Right cardiac atrium (tissue), 5 donors: ENCODE results near the gene CYB5A. TPM values are rescaled to one million over a fixed set of nuclear protein-coding genes. Genes with fewer than 3 reads are reported as not detected.

Source experiments
- ATAC-seq, 2 donors: fragments of 200-7000 bp; cut with Tn5 transposase; one replicate each; pipeline versions ENCODE4 v1.8.0 to v1.9.1; 2020; ENCODE audit warnings: moderate library complexity in 2 of 2, mild to moderate bottlenecking in 1 of 2
- DNase-seq, 3 donors: peaks; one replicate each; pipeline ENCODE4 v3.0.0-alpha.2; 2020
- H3K27ac ChIP-seq: one replicate; pipeline ENCODE4 v1.5.1; 2013; ENCODE audit warnings: mild to moderate bottlenecking, low read length, control low read depth, moderate library complexity
- H3K27me3 ChIP-seq: one replicate; pipeline ENCODE4 v1.6.1; 2013; ENCODE audit not compliant: control insufficient read depth, insufficient read depth
- H3K4me1 ChIP-seq: one replicate; pipeline ENCODE4 v1.6.1; 2013; ENCODE audit warnings: low read length; ENCODE audit not compliant: control insufficient read depth, insufficient read depth
- H3K4me3 ChIP-seq: one replicate; pipeline ENCODE4 v1.5.1; 2013; ENCODE audit warnings: low read length, control low read depth
- H3K9me3 ChIP-seq: one replicate; pipeline ENCODE4 v1.6.1; 2013; ENCODE audit warnings: low read length; ENCODE audit not compliant: control insufficient read depth
- WGBS: extraction: QIAGEN DNeasy Blood & Tissue Kit; methylation state at CpG from one replicate; pipeline ENCODE4 v1.1.7; 2013; 5-methylcytosine and 5-hydroxymethylcytosine counted together
- intact Hi-C, 4 donors: fragments of 100-400 bp; cut with DNase I; formaldehyde crosslinking; loops; one replicate each; pipeline versions ENCODE4 v1.11.0 to v1.14.0; 2022 to 2023
- polyA plus RNA-seq: library from polyadenylated mRNA; stranded (reverse); fragments of 200-250 nt; gene quantifications from one replicate; pipeline ENCODE4 v1.2.3, GENCODE V29; 2013
- total RNA-seq, 4 donors: library from RNA; stranded (reverse); fragmentation: NEBNext Ultra II Directional; extraction: Animal tissue kit (Norgen Biotek cat#: 25700); gene quantifications; one replicate each; pipeline ENCODE4 v1.2.1, GENCODE V29; 2021
- donor health status: healthy with polysubstance abuse.
- donor health status: DM: no; HTN: yes; CAD: no.
- donor health status: DM: no; HTN: no; CAD: no.
- donor health status: DM: no; HTN: yes; CAD: no; lungs with severe emphysema.
- donor health status: DM: yes; HTN: yes; CAD: no.

CYB5A gene
- total and polyA plus RNA-seq, 5 donors: 40.4 to 91.8 (median 53.1) TPM

GRCh38 chr18:74259347-74259746, 32.4 kb downstream of the CYB5A start:
- intact Hi-C loops: no loop called here
- H3K9me3 ChIP-seq: no peaks in the 10 kb centered on the region
- H3K27me3 ChIP-seq: no peaks in the 10 kb centered on the region
- peaks cover 4% of the 10 kb centered on the region for H3K4me1 ChIP-seq
- H3K4me3 ChIP-seq: no peak overlapping the region
- H3K27ac ChIP-seq: no peak overlapping the region
- DNase-seq (no peak), ATAC-seq (no peak)
- 93% methylated on average over 4 of the region's 4 CpGs for WGBS

GRCh38 chr18:74257083-74257482, 34.7 kb downstream of the CYB5A start:
- DNase-seq: no peak
- 39% methylated on average over 7 of the region's 7 CpGs for WGBS
- intact Hi-C loops: no loop called here
- H3K27ac ChIP-seq: no peak overlapping the region
- H3K4me3 ChIP-seq: no peak overlapping the region
- peak; percentile 51 to 67 for ATAC-seq
- H3K4me1 ChIP-seq: peaks cover 4% of the 10 kb centered on the region
- H3K9me3 ChIP-seq: no peaks in the 10 kb centered on the region
- H3K27me3 ChIP-seq: no peaks in the 10 kb centered on the region

GRCh38 chr18:74256190-74256589, 35.6 kb downstream of the CYB5A start:
- Histone ChIP-seq H3K9me3 (no peaks in the 10 kb centered on the region), H3K4me3 (no peak overlapping the region), H3K27ac (peak overlapping the region; percentile 37), H3K27me3 (no peaks in the 10 kb centered on the region), H3K4me1 (peaks cover 4% of the 10 kb centered on the region)
- DNase-seq (peak in 2 of 3 donors; percentile 31 to 62), ATAC-seq (peak; percentile 68 to 75)
- WGBS: 35% methylated on average over 5 of the region's 5 CpGs
- intact Hi-C loops: no loop called here

- Histone ChIP-seq H3K27me3 (no peaks in the 10 kb centered on the region), H3K9me3 (no peaks in the 10 kb centered on the region), H3K4me1 (peaks cover 4% of the 10 kb centered on the region), H3K27ac (no peak overlapping the region), H3K4me3 (no peak overlapping the region)
- ATAC-seq (peak in 1 of 2 donors; percentile 69), DNase-seq (peak in 1 of 3 donors; percentile 46)
- intact Hi-C loops: no loop called here
- WGBS: 41% methylated on average over 4 of the region's 4 CpGs
Observed at GRCh38 chr18:74255131-74255616, 36.6 kb downstream of the CYB5A start.

GRCh38 chr18:74252039-74252395, 39.7 kb downstream of the CYB5A start:
- H3K27ac ChIP-seq: no peak overlapping the region
- ATAC-seq: no peak
- no peaks in the 10 kb centered on the region for H3K9me3 ChIP-seq
- no peak overlapping the region for H3K4me3 ChIP-seq
- no peak for DNase-seq
- H3K27me3 ChIP-seq: no peaks in the 10 kb centered on the region
- 82% methylated on average over 4 of the region's 4 CpGs for WGBS
- H3K4me1 ChIP-seq: peaks cover 2% of the 10 kb centered on the region
- intact Hi-C loops: no loop called here

GRCh38 chr18:74251297-74252038, 40.3 kb downstream of the CYB5A start:
- Histone ChIP-seq H3K9me3 (no peaks in the 10 kb centered on the region), H3K4me3 (no peak overlapping the region), H3K27ac (no peak overlapping the region), H3K4me1 (peaks cover 2% of the 10 kb centered on the region), H3K27me3 (no peaks in the 10 kb centered on the region)
- DNase-seq (no peak), ATAC-seq (peak; percentile 53 to 65)
- 53% methylated on average over 4 of the region's 4 CpGs for WGBS
- intact Hi-C loops: no loop called here

GRCh38 chr18:74250131-74250530, 41.6 kb downstream of the CYB5A start:
- Histone ChIP-seq H3K4me1 (no peaks in the 10 kb centered on the region), H3K9me3 (no peaks in the 10 kb centered on the region), H3K27me3 (no peaks in the 10 kb centered on the region), H3K4me3 (no peak overlapping the region), H3K27ac (no peak overlapping the region)
- intact Hi-C loops: no loop called here
- no peak for DNase-seq
- WGBS: 97% methylated on average over 12 of the region's 12 CpGs
- ATAC-seq: no peak

GRCh38 chr18:74249181-74249968, 42.4 kb downstream of the CYB5A start:
- Histone ChIP-seq H3K27me3 (no peaks in the 10 kb centered on the region), H3K27ac (no peak overlapping the region), H3K9me3 (no peaks in the 10 kb centered on the region), H3K4me3 (no peak overlapping the region), H3K4me1 (no peaks in the 10 kb centered on the region)
- no peak for DNase-seq
- 89% methylated on average over 11 of the region's 11 CpGs for WGBS
- peak; percentile 36 to 60 for ATAC-seq
- intact Hi-C loops: loop anchor here in 2 of 4 donors (10.0 kb wide), 1 partner anchor 85 kb away; no protein-coding TSS in a partner anchor

GRCh38 chr18:74248595-74248994, 43.2 kb downstream of the CYB5A start:
- DNase-seq: no peak
- Histone ChIP-seq H3K27me3 (no peaks in the 10 kb centered on the region), H3K27ac (no peak overlapping the region), H3K9me3 (no peaks in the 10 kb centered on the region), H3K4me3 (no peak overlapping the region), H3K4me1 (no peaks in the 10 kb centered on the region)
- 73% methylated on average over 4 of the region's 4 CpGs for WGBS
- intact Hi-C loops: loop anchor here in 2 of 4 donors (10.0 kb wide), 1 partner anchor 86 kb away; no protein-coding TSS in a partner anchor
- ATAC-seq: no peak

GRCh38 chr18:74248189-74248588, 43.6 kb downstream of the CYB5A start:
- H3K27me3 ChIP-seq: no peaks in the 10 kb centered on the region
- H3K4me3 ChIP-seq: no peak overlapping the region
- intact Hi-C loops: loop anchor here in 2 of 4 donors (10.0 kb wide), 1 partner anchor 87 kb away; no protein-coding TSS in a partner anchor
- ATAC-seq (no peak), DNase-seq (no peak)
- no peak overlapping the region for H3K27ac ChIP-seq
- 95% methylated on average over 6 of the region's 6 CpGs for WGBS
- no peaks in the 10 kb centered on the region for H3K9me3 ChIP-seq
- no peaks in the 10 kb centered on the region for H3K4me1 ChIP-seq

- WGBS: 90% methylated on average over 2 of the region's 2 CpGs
- Histone ChIP-seq H3K4me3 (no peak overlapping the region), H3K27me3 (no peaks in the 10 kb centered on the region), H3K9me3 (no peaks in the 10 kb centered on the region), H3K4me1 (no peaks in the 10 kb centered on the region), H3K27ac (no peak overlapping the region)
- ATAC-seq (no peak), DNase-seq (no peak)
- intact Hi-C loops: loop anchor here (5.0 to 10.0 kb wide), 3 partner anchors 88 to 98 kb away; no protein-coding TSS in a partner anchor
Observed at GRCh38 chr18:74244554-74244953, 47.2 kb downstream of the CYB5A start.
